ENCODE data around the gene EAF1. TPM values are rescaled to one million over a fixed set of nuclear protein-coding genes. Genes with fewer than 3 reads are reported as not detected.

The EAF1 gene
- total RNA-seq, 1 donor from 2014 or later = 23.9 TPM

GRCh38 chr3:15434756-15435155 lies 7.4 kb downstream of the EAF1 start:
- Mint-ChIP-seq H3K9me3 (ENCODE audit: unreplicated experiment) (no peaks in the 10 kb centered on the region), H3K27me3 (ENCODE audit: unreplicated experiment) (no peaks in the 10 kb centered on the region), H3K4me1 (ENCODE audit: unreplicated experiment) (no peaks in the 10 kb centered on the region), H3K4me3 (ENCODE audit: unreplicated experiment) (no peak overlapping the region), H3K27ac (ENCODE audit: unreplicated experiment) (no peak overlapping the region), H3K36me3 (ENCODE audit: low read depth, unreplicated experiment) (peaks cover 31% of the 10 kb centered on the region)
- TF ChIP-seq, protein P1, sequence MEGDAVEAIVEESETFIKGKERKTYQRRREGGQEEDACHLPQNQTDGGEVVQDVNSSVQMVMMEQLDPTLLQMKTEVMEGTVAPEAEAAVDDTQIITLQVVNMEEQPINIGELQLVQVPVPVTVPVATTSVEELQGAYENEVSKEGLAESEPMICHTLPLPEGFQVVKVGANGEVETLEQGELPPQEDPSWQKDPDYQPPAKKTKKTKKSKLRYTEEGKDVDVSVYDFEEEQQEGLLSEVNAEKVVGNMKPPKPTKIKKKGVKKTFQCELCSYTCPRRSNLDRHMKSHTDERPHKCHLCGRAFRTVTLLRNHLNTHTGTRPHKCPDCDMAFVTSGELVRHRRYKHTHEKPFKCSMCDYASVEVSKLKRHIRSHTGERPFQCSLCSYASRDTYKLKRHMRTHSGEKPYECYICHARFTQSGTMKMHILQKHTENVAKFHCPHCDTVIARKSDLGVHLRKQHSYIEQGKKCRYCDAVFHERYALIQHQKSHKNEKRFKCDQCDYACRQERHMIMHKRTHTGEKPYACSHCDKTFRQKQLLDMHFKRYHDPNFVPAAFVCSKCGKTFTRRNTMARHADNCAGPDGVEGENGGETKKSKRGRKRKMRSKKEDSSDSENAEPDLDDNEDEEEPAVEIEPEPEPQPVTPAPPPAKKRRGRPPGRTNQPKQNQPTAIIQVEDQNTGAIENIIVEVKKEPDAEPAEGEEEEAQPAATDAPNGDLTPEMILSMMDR (IDR thresholded peaks at IDR 0.05; ENCODE audit: unreplicated experiment) = no peak
- DNase-seq (ENCODE audit: low spot score) = no peak

- Mint-ChIP-seq H3K4me1 (ENCODE audit: unreplicated experiment) (no peaks in the 10 kb centered on the region), H3K36me3 (ENCODE audit: low read depth, unreplicated experiment) (peaks cover 35% of the 10 kb centered on the region), H3K9me3 (ENCODE audit: unreplicated experiment) (no peaks in the 10 kb centered on the region), H3K4me3 (ENCODE audit: unreplicated experiment) (no peak overlapping the region), H3K27me3 (ENCODE audit: unreplicated experiment) (no peaks in the 10 kb centered on the region), H3K27ac (ENCODE audit: unreplicated experiment) (no peak overlapping the region)
- TF ChIP-seq, protein P1 (IDR thresholded peaks at IDR 0.05; ENCODE audit: unreplicated experiment) = no peak
- no peak for DNase-seq (ENCODE audit: low spot score)
These were observed 8.8 kb downstream of the EAF1 start for GRCh38 chr3:15436246-15436645.

- H3K4me1 Mint-ChIP-seq (ENCODE audit: unreplicated experiment) = no peaks in the 10 kb centered on the region
- no peaks in the 10 kb centered on the region for H3K9me3 Mint-ChIP-seq (ENCODE audit: unreplicated experiment)
- no peak overlapping the region for H3K27ac Mint-ChIP-seq (ENCODE audit: unreplicated experiment)
- H3K4me3 Mint-ChIP-seq (ENCODE audit: unreplicated experiment) = no peak overlapping the region
- no peak for DNase-seq (ENCODE audit: low spot score)
- H3K27me3 Mint-ChIP-seq (ENCODE audit: unreplicated experiment) = no peaks in the 10 kb centered on the region
- H3K36me3 Mint-ChIP-seq (ENCODE audit: low read depth, unreplicated experiment) = peaks cover 31% of the 10 kb centered on the region
- TF ChIP-seq, protein P1 (IDR thresholded peaks at IDR 0.05; ENCODE audit: unreplicated experiment) = no peak
These were observed 11.6 kb downstream of the EAF1 start for GRCh38 chr3:15438983-15439382.

DNA sequence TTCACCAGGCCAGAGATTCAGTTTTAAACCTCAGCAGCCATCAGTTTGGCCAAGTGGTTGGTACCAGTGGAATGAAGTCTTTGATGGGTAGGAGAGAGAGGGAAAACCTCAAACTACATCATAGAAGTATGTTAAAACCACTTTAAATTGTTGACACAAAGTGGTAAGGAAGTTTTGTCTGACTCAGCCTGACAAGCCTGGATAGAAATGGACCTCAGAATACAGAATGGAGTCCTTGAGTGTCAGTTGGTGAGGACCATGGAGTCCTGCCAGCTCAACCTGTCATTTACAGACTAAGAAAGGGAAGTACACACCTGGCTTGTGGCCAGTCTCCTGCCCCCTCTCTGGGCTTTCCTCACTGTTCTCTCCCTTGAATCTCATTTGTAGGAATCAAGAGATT lies 12.1 kb downstream of the EAF1 start:
- Mint-ChIP-seq H3K27ac (ENCODE audit: unreplicated experiment) (no peak overlapping the region), H3K27me3 (ENCODE audit: unreplicated experiment) (no peaks in the 10 kb centered on the region), H3K36me3 (ENCODE audit: low read depth, unreplicated experiment) (peaks cover 31% of the 10 kb centered on the region), H3K4me3 (ENCODE audit: unreplicated experiment) (no peak overlapping the region), H3K4me1 (ENCODE audit: unreplicated experiment) (no peaks in the 10 kb centered on the region), H3K9me3 (ENCODE audit: unreplicated experiment) (no peaks in the 10 kb centered on the region)
- TF ChIP-seq, protein P1 (IDR thresholded peaks at IDR 0.05; ENCODE audit: unreplicated experiment) = no peak
- DNase-seq (ENCODE audit: low spot score) = no peak

DNA sequence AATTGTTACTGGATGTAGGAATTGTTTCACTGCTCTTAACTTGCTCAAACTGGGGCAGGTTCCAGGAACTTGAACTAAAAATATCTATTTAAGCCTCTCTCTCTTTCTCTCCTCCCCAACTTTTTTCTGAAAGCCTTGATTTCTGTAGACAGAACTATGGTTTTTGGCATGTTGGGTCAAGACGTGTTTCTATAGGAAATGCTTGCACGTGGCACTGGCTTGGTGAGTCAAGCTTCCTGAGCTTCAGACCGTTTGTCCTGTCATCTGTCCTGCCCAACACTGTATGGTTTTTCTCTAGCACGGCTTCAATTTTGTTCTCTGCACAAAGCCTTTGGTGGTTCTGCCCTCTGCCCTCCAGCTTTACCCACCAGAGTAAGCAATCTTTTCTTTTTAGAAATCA lies 13.5 kb downstream of the EAF1 start:
- H3K36me3 Mint-ChIP-seq (ENCODE audit: low read depth, unreplicated experiment) = peaks cover 27% of the 10 kb centered on the region

More for the DNA sequence above, 13.5 kb downstream of the EAF1 start:
- Mint-ChIP-seq H3K27me3 (ENCODE audit: unreplicated experiment) (no peaks in the 10 kb centered on the region), H3K27ac (ENCODE audit: unreplicated experiment) (no peak overlapping the region), H3K9me3 (ENCODE audit: unreplicated experiment) (no peaks in the 10 kb centered on the region), H3K4me3 (ENCODE audit: unreplicated experiment) (no peak overlapping the region), H3K4me1 (ENCODE audit: unreplicated experiment) (no peaks in the 10 kb centered on the region)
- TF ChIP-seq, protein P1 (IDR thresholded peaks at IDR 0.05; ENCODE audit: unreplicated experiment) = no peak
- DNase-seq (ENCODE audit: low spot score) = no peak
